IPS DF 6.9 (cell line): ENCODE measurements around the gene SMIM38.

Experiments used
- DNase-seq: peaks from one replicate; pipeline ENCODE4 v3.0.0-alpha.2; 2013; ENCODE audit warnings: low read depth, low spot score
- H3K27ac ChIP-seq: one replicate; pipeline ENCODE4 v1.5.1; 2013; ENCODE audit warnings: low read length, control low read depth
- H3K27me3 ChIP-seq: 2 replicates; pipeline ENCODE4 v1.6.1; 2013; ENCODE audit warnings: mild to moderate bottlenecking, low read length; ENCODE audit not compliant: control insufficient read depth, insufficient read depth
- H3K36me3 ChIP-seq: 2 replicates; pipeline ENCODE4 v1.6.1; 2013; ENCODE audit warnings: low read length; ENCODE audit not compliant: control insufficient read depth, insufficient read depth
- H3K4me1 ChIP-seq: 2 replicates; pipeline ENCODE4 v1.6.1; 2013; ENCODE audit warnings: low read length; ENCODE audit not compliant: control insufficient read depth, insufficient read depth
- H3K4me3 ChIP-seq: 2 replicates; pipeline ENCODE4 v1.5.1; 2013; ENCODE audit warnings: mild to moderate bottlenecking, low read length
- H3K9me3 ChIP-seq: 2 replicates; pipeline ENCODE4 v1.6.1; 2013; ENCODE audit warnings: low read length, inconsistent platforms; ENCODE audit not compliant: control insufficient read depth, insufficient read depth
- WGBS: extraction: QIAGEN DNeasy Blood & Tissue Kit; methylation state at CpG from one replicate; pipeline ENCODE4 v1.1.7; 2013; ENCODE audit warnings: mixed read lengths, missing lambda C conversion rate; ENCODE audit not compliant: insufficient read length, insufficient coverage; 5-methylcytosine and 5-hydroxymethylcytosine counted together

SMIM38 gene

DNA sequence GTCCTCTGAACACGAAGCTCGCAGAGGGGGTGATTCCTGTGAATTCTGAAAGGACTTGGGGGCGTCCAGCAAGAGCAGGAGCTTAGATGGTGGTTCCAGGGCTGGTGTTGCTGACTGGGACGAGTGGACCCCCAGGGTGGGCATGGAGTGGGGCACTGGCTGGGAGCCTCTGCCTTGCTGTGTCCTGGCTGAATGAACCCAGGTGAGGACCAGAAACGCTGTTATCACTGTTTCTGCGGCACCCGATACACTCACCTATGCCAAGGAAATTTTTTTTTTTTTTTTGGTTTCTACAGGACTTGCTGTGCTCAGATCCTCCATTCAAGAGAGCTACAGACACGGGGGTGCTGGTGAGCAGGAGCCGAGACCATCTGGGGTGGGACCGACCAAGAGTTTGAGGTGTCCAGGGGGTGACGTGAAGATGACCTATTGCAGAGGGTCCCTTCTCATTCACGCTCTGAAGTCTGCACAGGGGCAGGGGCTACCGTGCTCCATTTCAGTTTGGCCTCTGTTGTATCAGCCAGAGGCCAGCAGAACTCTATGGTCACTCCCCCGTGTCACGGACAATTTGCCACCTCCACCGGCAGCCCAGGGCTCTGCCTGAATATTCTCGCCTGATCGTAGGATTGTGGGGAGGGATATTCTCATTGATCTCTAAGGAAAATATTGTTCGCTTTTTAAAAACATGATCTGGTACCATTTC, 3.6 kb downstream of the SMIM38 start:
- H3K27me3 ChIP-seq, result no peaks in the 10 kb centered on the region
- DNase-seq, result no peak
- no peaks in the 10 kb centered on the region; the same call in 1 of the 2 replicates for H3K4me1 ChIP-seq
- H3K9me3 ChIP-seq, result no peaks in the 10 kb centered on the region
- H3K4me3 ChIP-seq, result no peak overlapping the region
- no peak overlapping the region for H3K27ac ChIP-seq
- WGBS, result no CpG with 5 or more reads among the region's 19 CpGs
- H3K36me3 ChIP-seq, result no peaks in the 10 kb centered on the region

DNA sequence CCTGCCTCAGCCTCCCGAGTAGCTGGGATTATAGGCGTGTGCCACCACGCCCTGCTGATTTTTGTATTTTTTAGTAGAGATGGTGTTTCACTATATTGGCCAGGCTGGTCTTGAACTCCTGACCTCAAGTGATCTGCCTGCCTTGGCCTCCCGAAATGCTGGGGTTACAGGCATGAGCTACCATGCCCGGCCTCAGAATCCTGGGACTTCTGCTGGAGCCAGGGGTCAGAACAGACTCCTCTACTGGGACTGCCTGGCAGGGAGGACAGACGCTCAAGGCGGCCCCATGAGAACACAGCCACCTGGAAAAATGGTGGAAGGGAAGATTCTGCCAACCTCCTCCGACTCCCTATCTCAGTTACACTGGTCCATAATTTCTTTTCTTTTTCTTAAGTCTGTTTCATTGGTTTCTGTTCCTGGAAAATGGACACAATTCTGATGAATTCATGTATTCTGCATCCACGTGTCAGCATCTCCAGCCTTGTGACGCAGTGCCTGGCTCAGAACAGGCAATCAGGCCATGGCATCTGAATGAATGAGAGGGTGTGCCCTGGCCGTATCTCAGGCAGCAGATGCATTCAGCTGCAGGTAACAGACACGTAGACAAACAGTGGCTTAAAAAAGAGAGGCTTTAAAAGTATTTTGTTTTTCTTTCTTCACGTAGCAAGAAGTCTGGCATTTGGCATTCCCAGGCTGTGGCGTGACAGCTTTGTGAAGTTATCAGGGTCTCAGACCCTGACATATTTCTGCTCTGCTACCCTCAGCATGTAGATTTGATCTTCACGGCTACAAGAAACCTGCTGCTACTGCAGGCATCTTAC, 4.8 kb downstream of the SMIM38 start:
- H3K9me3 ChIP-seq, result no peaks in the 10 kb centered on the region
- DNase-seq, result no peak
- H3K4me1 ChIP-seq, result no peaks in the 10 kb centered on the region
- H3K36me3 ChIP-seq, result no peaks in the 10 kb centered on the region
- no peak overlapping the region for H3K27ac ChIP-seq
- H3K4me3 ChIP-seq, result no peak overlapping the region
- H3K27me3 ChIP-seq, result no peaks in the 10 kb centered on the region
- no CpG with 5 or more reads among the region's 15 CpGs for WGBS

DNA sequence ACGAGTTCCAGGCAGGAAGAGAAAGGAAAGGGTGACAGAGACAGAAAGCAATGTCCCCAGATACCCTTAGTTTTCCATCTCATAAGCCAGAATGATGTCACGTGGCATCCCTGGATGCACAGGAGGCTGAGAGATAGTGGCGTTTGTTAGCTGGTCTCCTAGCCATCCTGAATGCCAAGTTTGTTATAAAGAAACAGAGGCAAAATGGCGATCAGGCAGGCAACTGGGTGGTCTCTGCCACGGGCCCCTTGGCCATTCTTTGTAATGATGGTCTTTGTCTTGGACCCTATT, 5.3 kb downstream of the SMIM38 start:
- Histone ChIP-seq H3K9me3 (no peaks in the 10 kb centered on the region), H3K4me1 (no peaks in the 10 kb centered on the region), H3K4me3 (no peak overlapping the region), H3K27me3 (no peaks in the 10 kb centered on the region), H3K27ac (no peak overlapping the region), H3K36me3 (no peaks in the 10 kb centered on the region)
- no peak for DNase-seq
- no CpG with 5 or more reads among the region's 5 CpGs for WGBS

DNA sequence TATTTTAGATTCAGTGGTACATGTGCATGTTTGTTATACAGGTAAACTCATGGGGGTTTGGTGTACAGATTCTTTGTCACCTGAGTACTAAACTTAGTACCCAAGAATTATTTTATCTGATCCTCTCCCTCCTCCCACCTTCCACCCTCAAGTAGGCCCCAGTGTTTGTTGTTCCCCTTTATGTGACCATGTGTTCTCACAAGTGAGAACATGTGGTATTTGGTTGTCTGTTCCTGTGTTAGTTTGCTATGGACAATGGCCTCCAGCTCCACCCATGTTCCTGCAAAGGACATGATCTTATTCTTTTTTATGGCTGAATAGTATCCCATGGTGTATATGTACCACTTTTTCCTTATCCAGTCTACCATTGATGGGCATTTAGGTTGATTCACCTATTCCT, 6.8 kb downstream of the SMIM38 start:
- 0 out of 2 replicates have a peak, but pooled peaks cover 2% of the 10 kb centered on the region for H3K4me1 ChIP-seq
- no peaks in the 10 kb centered on the region for H3K9me3 ChIP-seq
- H3K4me3 ChIP-seq, result no peak overlapping the region
- H3K27me3 ChIP-seq, result no peaks in the 10 kb centered on the region
- H3K36me3 ChIP-seq, result no peaks in the 10 kb centered on the region
- H3K27ac ChIP-seq, result no peak overlapping the region
- DNase-seq, result no peak

DNA sequence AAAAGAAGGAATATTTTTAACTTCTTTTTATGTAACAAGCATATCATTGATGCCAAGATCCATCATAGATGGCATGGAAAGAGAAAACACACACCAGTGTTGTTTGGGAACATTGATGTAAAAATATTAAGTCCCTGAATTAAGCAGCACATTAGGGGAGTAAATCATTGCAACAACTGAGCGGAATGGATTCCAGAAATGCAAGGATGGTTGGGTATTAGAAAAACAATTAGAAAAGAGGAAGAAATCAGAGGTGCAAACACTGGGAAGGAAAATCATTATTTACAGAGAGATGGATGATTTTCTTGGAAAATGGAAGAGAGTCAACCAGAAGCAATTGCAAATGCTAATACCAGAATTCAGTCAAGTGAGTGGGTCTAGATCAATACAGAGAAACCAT, 8.1 kb downstream of the SMIM38 start:
- no CpG with 5 or more reads among the region's 1 CpG for WGBS

DNA sequence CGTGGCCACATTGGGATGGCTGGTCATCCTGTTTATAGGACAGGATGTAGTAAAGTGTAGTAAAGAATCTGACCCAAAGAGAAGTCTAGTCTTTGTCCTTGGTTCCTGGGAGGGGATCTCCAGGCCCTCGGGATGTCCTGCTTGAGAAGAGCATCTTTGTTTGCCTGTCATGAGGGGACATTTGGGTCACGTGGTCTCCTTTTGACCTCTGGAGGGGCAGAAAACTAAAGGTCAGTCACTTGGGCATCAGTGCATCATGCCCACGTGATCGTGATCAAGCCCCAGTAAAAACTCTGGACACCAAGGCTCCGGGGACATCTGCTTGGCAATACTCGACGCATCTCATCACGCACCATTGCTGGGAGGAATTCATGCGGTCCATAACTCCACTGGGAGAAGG, 9.1 kb downstream of the SMIM38 start:
- no peak overlapping the region for H3K27ac ChIP-seq
- H3K27me3 ChIP-seq, result no peaks in the 10 kb centered on the region
- H3K36me3 ChIP-seq, result no peaks in the 10 kb centered on the region
- no CpG with 5 or more reads among the region's 10 CpGs for WGBS
- DNase-seq, result no peak
- H3K9me3 ChIP-seq, result no peaks in the 10 kb centered on the region
- 0 out of 2 replicates have a peak, but pooled peaks cover 2% of the 10 kb centered on the region for H3K4me1 ChIP-seq
- no peak overlapping the region for H3K4me3 ChIP-seq

More for the DNA sequence above, 8.1 kb downstream of the SMIM38 start:
- H3K9me3 ChIP-seq, result no peaks in the 10 kb centered on the region
- no peaks in the 10 kb centered on the region for H3K27me3 ChIP-seq
- no peaks in the 10 kb centered on the region for H3K36me3 ChIP-seq
- DNase-seq, result no peak
- H3K4me1 ChIP-seq, result 0 out of 2 replicates have a peak, but pooled peaks cover 2% of the 10 kb centered on the region
- H3K4me3 ChIP-seq, result no peak overlapping the region
- no peak overlapping the region for H3K27ac ChIP-seq

DNA sequence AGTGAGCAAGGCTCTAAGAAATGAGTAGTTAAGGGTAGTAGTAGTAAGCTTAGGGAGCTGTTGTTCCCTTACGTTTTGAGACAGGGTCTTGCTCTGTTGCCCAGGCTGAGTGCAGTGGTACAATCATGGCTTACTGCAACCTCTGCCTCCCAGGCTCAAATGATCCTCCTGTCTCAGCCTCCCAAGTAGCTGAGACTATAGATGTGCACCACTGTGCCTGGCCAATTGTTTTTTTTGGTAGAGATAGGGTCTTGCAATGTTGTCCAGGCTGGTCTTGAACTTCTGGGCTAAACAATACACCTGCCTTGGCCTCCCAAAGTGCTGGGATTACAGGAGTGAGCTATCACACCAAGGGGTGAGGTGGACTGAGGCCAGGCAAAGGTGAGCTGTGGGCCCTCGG, 10.0 kb downstream of the SMIM38 start:
- Histone ChIP-seq H3K4me1 (0 out of 2 replicates have a peak, but pooled peaks cover 2% of the 10 kb centered on the region), H3K9me3 (no peaks in the 10 kb centered on the region), H3K36me3 (no peaks in the 10 kb centered on the region), H3K27me3 (no peaks in the 10 kb centered on the region), H3K27ac (no peak overlapping the region), H3K4me3 (no peak overlapping the region)
- WGBS, result no CpG with 5 or more reads among the region's 2 CpGs
- no peak for DNase-seq

DNA sequence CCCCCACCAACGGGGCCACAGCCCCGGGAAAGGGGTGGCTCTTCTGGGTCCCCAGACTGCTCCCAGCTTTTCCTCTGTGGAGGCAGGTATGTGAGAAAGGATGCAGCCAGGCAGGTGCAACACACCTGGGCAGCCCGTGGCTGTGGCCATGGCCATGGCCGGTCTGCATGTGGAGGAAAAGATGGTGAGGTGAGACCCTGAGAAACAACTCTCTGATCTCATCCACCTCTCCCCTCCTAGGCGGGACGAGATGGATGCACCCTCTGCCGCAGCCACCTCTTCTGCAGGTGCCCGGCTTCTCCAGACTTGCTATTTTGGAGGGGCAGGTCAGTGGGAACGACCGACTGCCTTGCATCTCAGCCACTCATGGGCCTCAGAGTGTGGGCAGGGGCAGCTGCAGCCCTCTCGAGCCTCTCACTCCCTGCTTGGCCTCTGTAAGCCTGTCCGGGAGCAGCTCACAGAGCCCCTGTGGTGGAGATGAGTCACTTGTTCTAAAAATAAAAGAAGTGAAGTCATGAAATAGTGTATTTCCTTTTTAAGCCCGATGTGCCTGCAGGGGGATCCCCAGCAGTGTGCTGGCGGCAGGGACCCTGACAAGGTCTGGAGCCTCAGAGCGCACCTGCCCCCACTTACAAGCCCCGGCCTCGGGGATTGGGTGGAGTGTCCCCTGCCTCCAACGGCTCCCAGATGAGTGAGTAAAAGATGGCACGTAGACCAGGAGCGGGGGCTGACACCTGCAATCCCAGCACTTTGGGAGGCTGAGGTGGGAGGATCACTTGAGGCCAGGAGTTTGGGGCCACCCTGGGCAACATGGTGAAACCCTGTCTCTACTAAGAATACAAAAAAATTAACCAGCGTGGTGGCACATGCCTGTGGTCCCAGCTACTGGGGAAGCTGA, 10.7 kb downstream of the SMIM38 start:
- WGBS, result no CpG with 5 or more reads among the region's 21 CpGs
- no peak for DNase-seq
- Histone ChIP-seq H3K9me3 (no peaks in the 10 kb centered on the region), H3K4me3 (no peak overlapping the region), H3K4me1 (0 out of 2 replicates have a peak, but pooled peaks cover 2% of the 10 kb centered on the region), H3K36me3 (no peaks in the 10 kb centered on the region), H3K27me3 (no peaks in the 10 kb centered on the region), H3K27ac (no peak overlapping the region)

DNA sequence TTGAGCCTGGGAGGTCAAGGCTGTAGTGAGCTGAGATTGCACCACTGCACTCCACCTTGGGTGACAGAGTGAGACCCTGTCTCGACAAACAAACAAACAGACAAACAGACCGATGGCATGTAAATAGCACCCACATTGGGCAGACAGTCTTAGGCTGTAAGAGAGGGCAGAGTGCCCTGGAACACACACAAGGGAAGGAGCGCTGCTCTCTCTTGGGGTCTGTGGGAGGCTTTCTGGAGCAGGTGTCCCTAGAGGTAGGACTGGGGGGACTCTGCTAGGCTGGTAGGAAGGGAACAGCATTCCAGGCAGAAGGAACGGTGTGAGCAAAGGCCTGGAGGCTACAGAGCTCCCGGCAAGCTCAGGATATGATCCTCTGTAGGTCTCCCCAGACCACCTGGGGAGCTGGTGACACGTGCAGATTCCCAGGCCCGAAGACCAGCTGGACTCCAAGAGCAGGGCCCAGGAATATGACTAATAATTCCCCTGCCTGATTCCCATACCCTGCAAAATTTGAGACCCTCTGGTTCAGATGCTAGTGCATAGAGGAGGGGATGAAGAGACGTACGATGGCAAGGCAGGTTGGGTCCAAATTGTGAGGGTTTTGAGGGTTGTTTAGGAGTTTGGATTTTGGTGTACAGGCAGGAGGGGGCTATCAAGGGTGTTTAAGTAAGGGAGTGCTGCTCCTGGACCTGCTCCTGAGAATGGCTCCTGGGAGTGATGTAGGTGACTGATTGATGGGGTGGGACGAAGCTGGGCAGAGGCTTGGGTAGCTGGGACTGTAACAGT, 11.6 kb downstream of the SMIM38 start:
- no peaks in the 10 kb centered on the region for H3K9me3 ChIP-seq
- no peak overlapping the region for H3K4me3 ChIP-seq
- 100% methylated on average over 2 of the region's 10 CpGs for WGBS
- no peak for DNase-seq
- no peaks in the 10 kb centered on the region for H3K27me3 ChIP-seq
- H3K4me1 ChIP-seq, result 0 out of 2 replicates have a peak, but pooled peaks cover 2% of the 10 kb centered on the region
- no peaks in the 10 kb centered on the region for H3K36me3 ChIP-seq
- H3K27ac ChIP-seq, result no peak overlapping the region
